Stimulated activated CD8-positive, alpha-beta memory T cell treated with anti-CD3 and anti-CD28 coated beads, Interleukin-12 subunit alpha, Interleukin-12 subunit beta, amount 100 ng/mL, for 4 hours (primary cell): ENCODE results near the gene DYNC1I1.

Experiments
- DNase-seq: peaks from one replicate; pipeline ENCODE4 v3.0.0-alpha.2; 2020; ENCODE audit warnings: low read depth

DYNC1I1 gene

DNA sequence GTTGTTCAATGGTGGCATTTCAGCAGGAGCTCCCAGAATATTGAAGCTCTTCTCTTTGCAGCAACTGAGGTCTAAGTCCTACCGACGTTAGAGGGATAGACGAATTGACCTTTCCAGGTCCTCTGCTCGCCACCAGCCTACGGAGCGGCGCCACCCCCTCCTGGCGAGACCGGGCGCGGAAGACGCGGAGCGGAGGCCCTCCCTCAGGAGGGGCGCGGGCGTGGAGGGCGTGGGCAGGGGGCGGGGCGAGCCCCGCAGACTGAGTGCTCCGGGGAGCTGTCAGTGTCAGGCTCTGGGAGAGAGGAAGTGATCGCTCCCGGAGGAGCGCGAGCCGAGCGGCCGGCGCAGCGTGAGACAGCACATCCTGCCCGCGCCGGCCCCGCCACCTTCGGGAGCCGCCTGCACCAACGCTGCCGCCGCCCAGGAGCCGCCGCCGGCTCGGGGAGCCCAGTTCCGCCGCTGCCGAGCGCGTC lies at the start of gene DYNC1I1:
Gene DYNC1I1 (plus strand): TSS at position 257 of the 473 bp plus-strand sequence. CDS start 32,176 bp downstream, outside the sequence.
- no peak for DNase-seq

DNA sequence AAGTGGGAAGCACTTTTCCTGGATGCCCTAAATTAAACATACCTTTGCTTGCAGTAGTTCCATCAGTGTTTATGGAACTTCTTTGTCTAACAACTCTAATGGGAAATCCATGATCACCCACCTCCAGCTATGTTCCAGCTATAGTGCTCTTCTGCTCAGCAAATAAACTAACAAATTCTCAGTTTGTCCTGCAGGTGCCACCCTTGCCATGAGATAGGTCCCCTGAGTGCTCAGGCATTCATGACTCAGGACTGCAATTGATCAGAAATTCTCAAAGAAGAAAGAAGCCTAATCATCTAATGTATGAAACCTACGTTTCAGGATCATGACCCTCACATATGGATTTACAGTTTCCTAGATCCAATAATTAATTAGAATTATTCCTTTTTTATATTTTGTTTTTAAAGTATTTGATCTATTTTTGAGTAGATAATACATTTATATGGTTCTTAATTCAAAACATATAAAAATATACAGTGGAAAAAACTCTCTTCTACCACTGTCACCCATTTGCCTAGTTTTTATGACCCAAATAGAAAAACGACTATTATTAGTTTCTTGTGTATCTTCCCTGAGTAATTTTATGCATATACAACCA lies 48.7 kb upstream of the DYNC1I1 start:
- DNase-seq = no peak

DNA sequence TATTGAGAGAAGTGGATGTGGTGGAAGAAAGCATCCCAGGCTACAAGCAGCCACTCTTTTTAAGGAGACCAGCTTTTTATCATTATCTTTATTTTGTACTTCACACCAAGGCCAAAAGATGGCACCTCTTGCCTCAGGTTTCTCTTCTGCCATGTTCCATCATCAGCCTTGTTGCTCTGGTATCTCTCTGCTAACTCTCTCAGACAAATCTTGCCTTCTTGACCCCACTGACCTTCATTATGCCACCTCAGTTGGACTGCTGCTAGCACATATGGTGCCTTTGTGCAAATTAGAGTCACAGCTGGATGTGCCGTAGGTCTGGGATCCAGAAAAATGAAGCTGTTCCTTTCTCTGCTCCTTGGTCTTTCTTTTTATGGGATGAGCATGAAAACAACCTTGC lies 47.1 kb upstream of the DYNC1I1 start:
- no peak for DNase-seq

DNA sequence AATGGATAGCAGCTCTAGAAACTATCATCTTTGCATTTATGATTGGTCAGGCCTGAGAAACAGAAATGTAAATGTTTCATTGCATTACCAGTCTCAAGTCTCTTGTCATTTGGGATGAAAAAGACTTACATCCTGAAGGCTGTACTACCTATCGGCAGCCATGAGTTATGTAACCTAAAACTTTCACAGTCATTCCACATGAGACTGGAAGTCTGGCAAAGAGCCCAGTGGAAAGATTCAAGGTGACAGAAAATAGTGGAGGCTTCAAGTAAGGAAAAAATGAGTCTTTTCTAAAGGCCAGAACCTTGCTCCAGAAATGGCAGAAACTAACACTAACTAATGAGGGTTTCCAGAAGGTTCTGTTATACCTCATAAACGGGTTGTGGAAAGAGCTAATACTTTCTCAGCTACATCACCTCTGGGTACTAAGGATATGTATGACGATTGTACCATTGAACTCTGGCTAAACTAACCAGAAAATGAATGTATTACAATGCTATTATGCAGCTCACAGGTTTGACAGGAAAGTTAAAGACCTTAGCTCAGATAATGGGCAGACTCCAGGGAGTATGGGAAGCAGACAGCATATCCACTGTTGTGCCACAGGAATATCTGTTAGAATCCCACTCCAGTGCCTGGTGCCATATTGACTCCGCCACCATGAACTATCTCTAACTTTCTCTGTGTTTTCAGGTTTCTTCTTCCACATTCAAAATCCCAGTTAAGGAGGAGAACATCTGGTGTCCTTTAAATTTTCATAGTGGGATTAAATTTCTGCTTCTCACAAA lies 41.7 kb upstream of the DYNC1I1 start:
- DNase-seq = no peak

DNA sequence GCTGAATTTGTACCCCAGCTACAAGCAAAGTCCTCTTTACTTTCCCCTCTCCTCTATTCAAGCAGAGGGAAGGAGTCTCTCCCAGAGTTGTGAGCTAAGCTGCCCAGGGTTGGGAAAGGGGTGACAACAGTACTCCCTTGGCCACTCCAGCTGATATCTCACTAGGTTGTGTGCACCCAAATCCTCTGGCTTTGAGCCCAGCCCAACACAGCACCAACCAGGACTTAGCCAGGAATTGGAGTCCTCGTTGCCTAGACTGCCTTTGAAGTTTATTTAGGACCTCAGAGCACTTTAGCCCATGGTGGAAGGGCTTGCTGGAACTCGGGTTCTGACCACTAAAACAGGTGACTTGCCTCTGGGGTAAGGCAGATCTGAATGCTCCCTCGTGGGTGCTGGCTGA lies 35.7 kb upstream of the DYNC1I1 start:
- DNase-seq = no peak

DNA sequence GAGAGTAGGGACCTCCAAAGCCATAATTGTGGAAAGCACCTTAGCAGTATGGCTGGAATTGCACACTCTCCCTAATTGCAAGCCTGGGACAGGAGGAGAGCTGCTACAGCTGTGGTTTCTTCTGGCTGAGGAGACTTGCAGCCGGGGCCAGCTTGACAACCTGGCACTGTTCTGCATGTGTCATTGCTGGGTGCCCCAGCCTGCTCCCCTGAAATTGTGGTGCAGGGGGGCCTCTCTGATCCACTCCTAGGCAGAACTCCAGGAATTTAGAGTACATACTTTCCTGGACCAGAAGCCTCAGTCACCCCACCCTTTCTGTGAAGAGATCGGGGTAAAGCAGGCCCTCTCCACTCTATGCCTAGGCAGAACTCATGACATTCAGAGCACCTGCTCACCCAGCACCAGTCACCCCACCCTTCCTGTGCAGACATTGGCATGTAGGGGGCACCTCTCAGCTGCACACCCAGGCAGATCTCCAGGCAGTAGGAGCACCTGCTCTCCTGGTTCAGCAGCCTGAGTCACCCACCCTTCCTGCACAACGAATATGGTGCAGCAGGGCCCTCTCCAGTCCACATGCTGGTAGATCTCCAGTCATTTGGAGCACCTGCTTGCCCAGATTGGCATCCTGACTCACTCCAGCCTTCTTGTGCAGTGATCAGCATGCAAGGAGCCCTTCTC lies 34.4 kb upstream of the DYNC1I1 start:
- DNase-seq = no peak

DNA sequence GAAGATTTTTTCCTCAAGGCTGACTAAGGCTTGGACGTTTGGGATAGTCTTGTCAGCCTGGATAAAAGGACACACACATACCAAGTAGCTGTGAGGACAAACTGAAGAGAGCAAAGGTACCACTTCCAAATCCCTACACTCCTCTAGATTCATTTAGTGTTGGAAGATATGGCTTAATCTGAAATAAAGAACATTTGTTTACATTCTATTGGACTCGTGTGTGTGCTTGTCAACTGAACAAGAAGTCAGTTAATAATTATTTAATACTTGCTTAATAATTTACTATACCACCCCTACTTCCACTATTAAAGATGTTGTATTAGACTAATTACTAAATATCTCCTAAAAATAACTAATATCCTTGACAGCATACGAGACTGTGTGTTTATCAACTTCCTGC lies 23.3 kb upstream of the DYNC1I1 start:
- no peak for DNase-seq

DNA sequence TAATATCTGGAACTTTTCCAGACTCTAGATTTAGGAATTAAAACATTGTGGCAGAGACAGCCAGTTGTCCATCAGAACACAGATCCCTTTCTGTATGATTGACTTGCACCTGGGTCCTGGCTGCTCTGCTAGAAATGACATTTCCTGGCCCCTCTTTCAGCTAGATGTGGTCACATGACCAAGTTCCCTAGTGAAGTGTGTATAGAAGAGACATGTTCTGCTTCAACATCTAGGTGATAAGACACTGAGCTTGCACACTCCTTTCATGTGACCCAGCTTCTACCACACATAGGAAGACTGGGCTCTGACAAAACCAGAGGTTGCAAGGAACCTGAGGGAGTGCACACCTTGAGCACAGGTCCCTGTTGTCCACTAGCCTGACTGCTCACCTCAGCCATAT lies 22.8 kb upstream of the DYNC1I1 start:
- no peak for DNase-seq

DNA sequence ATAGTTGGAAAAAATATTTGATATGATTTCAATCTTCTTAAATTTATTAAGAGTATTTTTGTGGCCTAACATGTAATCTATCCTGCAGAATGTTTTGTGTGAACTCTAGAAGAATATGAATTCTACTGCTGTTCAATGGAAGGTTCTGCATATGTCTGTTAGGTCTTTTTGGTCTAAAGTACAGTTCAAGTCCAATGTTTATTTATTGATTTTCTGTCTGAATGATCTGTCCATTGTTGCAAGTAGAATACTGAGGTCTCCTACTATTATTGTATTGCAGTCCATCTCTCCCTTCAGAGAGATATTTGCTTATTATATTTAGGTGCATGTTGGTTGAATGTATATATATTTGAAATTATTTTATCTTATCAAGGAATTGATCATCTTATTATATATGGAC lies 18.9 kb upstream of the DYNC1I1 start:
- no peak for DNase-seq

DNA sequence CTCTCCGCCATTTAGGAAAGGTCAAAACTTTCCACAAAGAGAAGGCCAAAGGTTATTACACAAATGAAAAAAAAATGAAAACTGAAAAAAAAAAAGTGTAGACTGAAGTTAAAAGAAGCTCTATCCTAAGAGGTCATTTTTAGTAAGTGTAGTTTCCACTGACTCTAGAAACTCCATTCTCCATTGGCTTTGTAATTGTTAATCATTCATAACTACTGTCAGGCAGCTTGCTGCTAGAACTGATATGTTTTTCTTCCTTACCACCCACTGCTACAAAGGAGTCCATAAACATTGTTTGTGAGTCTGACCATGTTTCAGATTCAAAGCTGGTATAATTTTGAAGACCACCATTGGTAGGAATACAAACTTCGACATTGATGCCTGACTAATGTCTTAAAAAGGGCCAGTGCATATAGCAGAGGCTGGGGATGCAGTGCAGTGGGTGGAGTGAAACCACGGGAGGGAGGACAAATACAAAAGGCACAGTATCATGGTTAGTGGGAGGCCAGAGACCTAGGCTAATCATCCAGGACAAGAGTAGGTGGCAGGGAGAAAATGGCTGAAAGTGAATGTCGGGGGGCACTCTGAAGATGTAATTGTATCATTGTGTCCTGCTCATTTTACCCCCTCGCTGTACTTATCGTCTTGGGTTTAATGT lies 16.9 kb upstream of the DYNC1I1 start:
- DNase-seq = no peak

DNA sequence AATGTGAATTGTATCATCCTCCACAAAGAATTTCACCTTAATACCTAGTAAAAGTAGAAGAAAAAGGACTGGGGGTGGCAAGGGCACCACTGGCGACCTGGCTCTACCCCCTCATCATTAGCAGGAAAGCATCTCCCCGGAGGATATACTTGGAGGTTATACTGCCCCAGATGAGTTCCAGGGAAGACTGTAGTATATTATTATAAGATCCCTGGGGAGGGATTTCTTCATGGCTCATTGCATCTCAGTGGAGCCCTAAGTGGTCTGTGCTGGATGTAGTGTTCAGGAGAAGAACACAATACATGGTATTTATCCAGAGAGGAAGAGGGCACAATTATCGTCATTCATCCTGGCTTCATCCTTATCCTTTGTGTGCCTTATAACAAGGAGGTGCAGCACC lies 14.2 kb upstream of the DYNC1I1 start:
- no peak for DNase-seq

DNA sequence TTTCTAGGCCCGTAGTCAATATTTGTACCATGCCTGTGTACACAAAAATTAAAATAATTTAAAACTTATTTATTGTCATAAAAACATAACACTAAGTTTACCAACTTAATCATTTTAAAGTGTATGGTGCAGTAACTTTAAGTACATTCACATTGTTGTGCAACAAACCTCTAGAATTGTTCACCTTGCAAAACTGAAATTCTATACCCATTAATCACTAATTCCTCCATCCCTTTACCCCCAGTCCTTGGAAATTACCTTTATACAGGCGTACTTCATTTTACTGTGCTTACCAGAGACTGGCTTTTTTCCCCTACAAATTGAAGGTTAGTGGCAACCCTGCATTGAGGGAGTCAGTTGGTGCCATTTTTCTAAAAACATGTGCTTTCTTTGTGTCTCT lies 6.3 kb upstream of the DYNC1I1 start:
- no peak for DNase-seq

DNA sequence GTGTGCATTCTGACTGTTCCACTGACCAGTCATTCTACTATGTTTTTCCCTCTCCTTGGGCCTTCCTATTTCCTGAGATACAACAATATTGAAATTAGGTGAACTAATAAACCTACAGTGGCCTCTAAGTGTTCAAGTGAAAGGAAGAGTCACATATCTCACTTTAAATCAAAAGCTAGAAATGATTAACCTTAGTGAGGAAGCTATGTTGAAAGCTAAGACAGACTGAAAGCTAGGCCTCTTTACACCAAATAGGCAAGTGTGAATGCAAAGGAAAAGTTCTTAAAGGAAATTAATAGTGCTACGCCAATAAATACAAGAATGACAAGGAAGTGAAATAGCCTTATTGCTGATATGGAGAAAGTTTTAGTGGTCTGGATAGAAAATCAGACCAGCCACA lies 5.7 kb upstream of the DYNC1I1 start:
- DNase-seq = no peak

DNA sequence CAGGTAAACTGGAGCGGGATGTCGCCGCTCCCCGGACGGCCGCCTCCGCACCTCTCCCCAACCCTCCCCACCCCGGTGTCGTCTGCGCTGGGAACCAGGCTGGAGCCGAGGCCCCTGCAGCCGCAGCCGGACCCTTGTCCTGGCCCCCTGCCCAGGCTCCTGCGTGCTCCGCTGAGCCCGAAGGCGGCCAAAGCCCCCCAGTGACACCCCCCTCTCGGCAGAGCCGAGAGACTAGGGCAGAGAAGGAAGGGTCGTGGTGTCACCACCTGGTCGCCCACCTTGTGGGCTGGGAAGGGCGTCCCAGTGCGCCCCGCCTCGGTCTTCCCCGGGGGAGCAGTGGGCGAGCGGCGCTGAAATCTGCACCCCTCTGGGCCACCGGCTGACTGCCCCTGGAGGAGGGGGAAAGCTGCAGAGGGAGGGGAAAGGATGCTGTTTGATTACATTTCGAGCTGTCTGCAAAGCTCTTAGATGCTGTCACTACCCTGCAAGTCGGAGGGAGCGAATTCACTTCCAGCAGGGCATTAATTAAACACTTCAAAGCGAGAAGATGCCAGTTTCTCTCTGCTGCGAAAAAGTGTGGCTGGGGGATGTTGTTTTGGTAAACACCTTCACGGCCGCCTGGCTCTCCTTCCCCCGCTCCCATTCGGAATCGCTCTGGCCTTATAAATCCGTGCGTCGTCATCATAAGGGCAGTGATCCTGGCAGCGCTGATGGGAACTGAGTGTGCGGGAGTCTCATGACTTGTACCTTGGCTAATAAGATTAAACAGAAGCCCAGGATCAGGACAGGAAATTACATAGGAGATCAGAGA lies 622 bp downstream of the DYNC1I1 start:
- no peak for DNase-seq

DNA sequence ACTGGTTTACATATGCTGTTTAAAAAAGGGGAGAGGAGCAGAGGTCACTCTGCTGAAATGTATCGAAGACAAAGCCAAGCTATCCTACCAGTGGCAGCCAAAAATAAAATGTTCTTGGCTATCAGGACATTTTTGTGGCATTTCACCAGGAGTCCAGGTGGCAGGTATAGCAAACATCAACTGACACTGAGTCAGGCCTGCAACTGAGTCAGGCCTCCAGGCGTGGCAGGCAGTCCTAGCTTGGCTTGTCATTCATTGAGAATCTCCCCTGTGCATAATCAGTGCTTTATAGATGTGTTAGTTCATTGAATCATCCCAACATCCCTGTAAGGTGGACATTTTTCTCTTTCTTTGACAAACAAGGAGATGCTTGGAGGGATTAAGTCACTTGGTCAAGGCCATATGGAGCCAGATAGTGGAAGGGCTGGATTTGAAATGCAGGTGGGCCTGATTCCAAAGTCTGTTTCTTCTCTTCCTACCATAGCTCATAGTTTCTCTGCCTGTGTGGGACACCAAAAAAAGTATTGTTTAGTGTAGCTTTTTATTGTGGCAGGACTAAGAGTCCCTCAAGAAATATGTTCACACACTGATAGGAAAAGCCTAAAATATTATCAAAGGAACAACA lies 4.3 kb downstream of the DYNC1I1 start:
- no peak for DNase-seq

DNA sequence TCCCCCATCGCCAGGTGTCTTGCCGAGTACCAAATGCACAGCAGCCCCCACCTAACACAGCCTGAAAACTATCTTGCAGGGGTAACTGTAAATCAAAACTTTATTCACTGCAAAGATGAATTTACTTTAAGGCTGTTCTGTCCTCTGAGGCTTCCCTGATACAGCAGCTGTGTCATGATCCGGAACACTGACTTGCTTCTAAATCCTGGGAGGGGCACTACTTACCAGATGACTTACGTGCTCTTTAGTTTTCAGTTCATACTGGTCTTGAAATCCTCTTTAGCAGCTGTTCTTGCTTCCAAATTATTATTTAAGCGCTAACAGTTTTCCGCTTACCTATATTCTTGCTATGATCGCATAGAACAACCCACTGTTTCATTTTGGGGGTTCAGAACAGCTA lies 4.9 kb downstream of the DYNC1I1 start:
- DNase-seq = no peak

DNA sequence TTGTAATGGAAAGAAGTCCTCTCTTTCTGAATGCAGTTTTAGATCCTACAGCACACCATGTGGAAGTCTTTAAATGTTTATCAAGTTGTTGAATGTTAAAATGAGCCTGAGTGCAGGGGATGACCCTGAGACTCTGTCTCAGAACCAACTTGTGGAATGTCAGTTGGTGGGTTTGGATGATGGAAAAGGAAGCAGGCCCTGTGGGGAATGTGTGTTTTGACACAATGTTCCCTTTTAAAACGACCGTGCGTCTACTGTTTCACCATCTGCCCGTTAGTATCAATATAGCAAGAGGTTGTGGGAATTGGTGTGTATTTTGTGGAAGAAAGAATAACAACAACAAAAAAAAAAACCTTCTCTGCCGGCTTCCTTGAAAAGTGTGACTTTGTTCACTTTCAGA lies 8.3 kb downstream of the DYNC1I1 start:
- no peak for DNase-seq

DNA sequence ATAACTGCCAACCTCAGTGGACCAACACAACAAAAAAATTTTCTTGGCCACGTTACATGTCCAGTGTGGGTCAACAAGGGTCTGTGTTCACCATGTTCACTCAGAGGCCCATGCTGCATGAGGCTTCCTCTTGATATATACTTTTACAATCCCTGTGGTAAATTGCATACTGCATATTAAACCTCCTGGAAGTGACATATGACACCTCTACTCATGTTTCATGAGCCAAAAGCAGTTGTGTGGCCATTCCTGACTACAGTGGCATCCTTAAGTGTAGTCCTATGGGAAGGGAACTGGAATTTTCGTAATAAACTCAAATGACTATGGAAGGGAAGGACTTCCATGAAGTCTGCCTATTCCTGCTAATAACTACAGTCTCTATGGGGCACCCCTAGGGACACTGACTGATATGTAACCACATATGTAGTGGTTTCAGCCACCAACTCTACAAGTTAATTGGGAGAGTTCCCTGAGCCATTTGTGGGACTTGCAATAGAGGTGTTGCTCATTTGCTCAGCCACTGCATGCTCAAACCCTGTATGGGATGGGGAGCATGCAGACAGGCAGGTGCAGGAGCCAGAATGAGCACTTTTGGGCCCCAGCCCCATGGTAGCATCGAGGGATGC lies 9.7 kb downstream of the DYNC1I1 start:
- DNase-seq = no peak

DNA sequence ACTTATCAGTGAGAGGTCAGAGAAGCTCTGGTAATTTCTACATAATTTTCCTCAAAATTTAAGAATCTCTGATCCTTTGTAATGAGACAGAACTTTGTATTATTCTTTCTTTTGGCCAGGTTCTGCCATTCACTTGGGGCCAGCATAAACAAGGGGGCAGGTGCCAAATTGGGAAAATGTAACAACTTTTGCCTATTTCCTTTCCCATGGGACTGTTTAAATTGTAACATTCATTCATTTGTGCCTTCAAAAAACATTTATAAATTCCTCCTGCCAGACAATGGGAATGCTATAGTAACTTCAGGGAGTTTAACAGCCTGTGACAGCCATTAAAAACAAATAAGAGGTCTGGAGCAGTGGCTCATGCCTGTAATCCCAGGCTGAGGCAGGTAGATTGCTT lies 12.4 kb downstream of the DYNC1I1 start:
- no peak for DNase-seq

DNA sequence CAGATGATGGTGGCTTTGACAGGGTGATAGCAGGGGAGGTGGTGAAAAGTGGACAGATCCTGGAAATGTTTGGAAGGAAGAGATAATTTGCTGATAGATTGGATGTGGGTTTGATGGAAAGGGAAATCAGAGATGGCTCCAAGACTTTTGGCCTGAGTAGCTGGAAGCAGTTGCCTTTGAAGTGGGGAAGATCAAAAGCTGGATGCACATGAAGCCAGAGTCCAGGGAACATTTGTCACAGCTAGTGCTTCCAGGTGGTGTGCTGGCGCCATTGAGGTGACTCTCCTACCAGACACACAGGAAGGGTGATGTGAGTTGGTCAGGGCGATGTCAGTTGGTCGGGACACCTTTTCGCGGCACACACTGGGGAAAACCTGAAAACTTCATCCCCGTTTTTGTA lies 15.9 kb downstream of the DYNC1I1 start:
- no peak for DNase-seq

DNA sequence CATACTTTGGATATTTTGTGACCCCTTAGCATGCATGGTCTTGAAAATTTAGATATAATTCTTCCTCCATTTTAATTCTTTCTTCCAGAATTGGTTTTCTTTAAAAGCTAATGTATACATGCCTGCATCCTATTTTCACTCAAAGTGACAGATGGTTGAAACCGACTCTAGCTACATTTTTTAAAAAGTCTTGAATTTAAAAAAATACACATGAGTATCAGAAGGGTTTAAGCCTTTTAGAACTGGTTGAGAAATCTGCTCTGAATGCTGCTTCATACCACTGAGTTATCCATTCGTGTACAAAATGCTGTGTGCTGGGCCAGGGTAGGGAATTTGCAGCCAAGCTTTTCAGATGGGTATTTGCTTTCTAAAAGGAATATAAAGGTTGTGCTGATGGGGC lies 16.5 kb downstream of the DYNC1I1 start:
- no peak for DNase-seq
